IMR-90 (cell line): ENCODE data around the gene FTO. TPM values are rescaled to one million over a fixed set of nuclear protein-coding genes. Genes with fewer than 3 reads are reported as not detected.

Source experiments
- ATAC-seq: fragments of 200-7000 bp; cut with Tn5 transposase; 2 replicates; pipeline ENCODE4 v1.9.1; 2020; ENCODE audit warnings: low read depth, mild to moderate bottlenecking, moderate library complexity
- BruUV-seq: library from RNA; stranded (reverse); fragments of 400-500 nt; replicated peaks from 2 replicates; lab custom pipeline; 2021; lab: Mats Ljungman, UMichigan
- CTCF ChIA-PET: fragments of 300-600 bp; formaldehyde crosslinking; extraction: SDS; loops from one replicate; lab custom pipeline; 2021; ENCODE audit warnings: antibody characterized with exemption; lab: Yijun Ruan, JAX
- POLR2A ChIA-PET: fragments of 300-600 bp; sonication (Branson Sonifier 250); formaldehyde crosslinking; loops from one replicate; lab custom pipeline; 2022; ENCODE audit warnings: antibody characterized with exemption; ENCODE audit not compliant: unreplicated experiment; lab: Charles Lee
- DNase-seq: peaks from one replicate; pipeline ENCODE4 v3.0.0; 2013
- H2AFZ ChIP-seq: replicated peaks from 2 replicates; pipeline ENCODE3; 2013; ENCODE audit warnings: low read length, mild to moderate bottlenecking; ENCODE audit not compliant: poor library complexity
- H2AK5ac ChIP-seq: 2 replicates; pipeline ENCODE4 v1.6.1; 2013; ENCODE audit warnings: low read depth, low read length, inconsistent platforms
- H2AK9ac ChIP-seq: replicated peaks from 2 replicates; pipeline ENCODE3; 2013; ENCODE audit warnings: mild to moderate bottlenecking, low read depth, low read length, moderate library complexity; ENCODE audit not compliant: poor library complexity
- H2BK120ac ChIP-seq: 2 replicates; pipeline ENCODE4 v1.6.1; 2013; ENCODE audit warnings: low read depth, low read length, inconsistent platforms
- H2BK15ac ChIP-seq: 3 replicates; pipeline ENCODE4 v1.6.1; 2013; ENCODE audit warnings: low read depth, low read length, inconsistent platforms
- H2BK20ac ChIP-seq: 2 replicates; pipeline ENCODE4 v1.6.1; 2013; ENCODE audit warnings: low read depth, mild to moderate bottlenecking, inconsistent platforms, low read length, moderate library complexity
- H2BK5ac ChIP-seq: 2 replicates; pipeline ENCODE4 v1.6.1; 2013; ENCODE audit warnings: mild to moderate bottlenecking, low read depth, low read length, inconsistent platforms; ENCODE audit not compliant: poor library complexity, severe bottlenecking
- H3K14ac ChIP-seq: replicated peaks from 2 replicates; pipeline ENCODE4 v1.6.1; 2013; ENCODE audit warnings: low read depth, low read length, inconsistent platforms
- H3K18ac ChIP-seq: 2 replicates; pipeline ENCODE4 v1.6.1; 2013; ENCODE audit warnings: low read depth, low read length, control low read depth
- H3K23ac ChIP-seq: 2 replicates; pipeline ENCODE4 v1.6.1; 2013; ENCODE audit warnings: low read depth, low read length, inconsistent platforms
- H3K27ac ChIP-seq: 2 replicates; pipeline ENCODE4 v1.5.1; 2013; ENCODE audit warnings: mild to moderate bottlenecking, control low read depth, low read length; ENCODE audit not compliant: insufficient read depth
- H3K27me3 ChIP-seq: 2 replicates; pipeline ENCODE4 v1.6.1; 2013; ENCODE audit warnings: low read length; ENCODE audit not compliant: control insufficient read depth, insufficient read depth
- H3K36me3 ChIP-seq: 2 replicates; pipeline ENCODE4 v1.6.1; 2013; ENCODE audit warnings: low read length, mixed read lengths; ENCODE audit not compliant: control insufficient read depth, insufficient read depth
- H3K4ac ChIP-seq: 2 replicates; pipeline ENCODE4 v1.6.1; 2013; ENCODE audit warnings: low read depth, low read length, inconsistent platforms
- H3K4me1 ChIP-seq: 2 replicates; pipeline ENCODE4 v1.6.1; 2013; ENCODE audit warnings: low read length, mixed read lengths; ENCODE audit not compliant: control insufficient read depth, insufficient read depth
- H3K4me2 ChIP-seq: 2 replicates; pipeline ENCODE4 v1.6.1; 2013; ENCODE audit warnings: low read depth, mild to moderate bottlenecking, control low read depth, low read length, moderate library complexity
- H3K4me3 ChIP-seq: 2 replicates; pipeline ENCODE4 v1.5.1; 2013; ENCODE audit warnings: low read depth, mild to moderate bottlenecking, control low read depth, low read length, moderate library complexity; ENCODE audit not compliant: insufficient read depth
- H3K56ac ChIP-seq: 2 replicates; pipeline ENCODE4 v1.6.1; 2013; ENCODE audit warnings: low read length, inconsistent platforms; ENCODE audit not compliant: insufficient read depth; ENCODE audit errors: extremely low read depth
- H3K79me1 ChIP-seq, 2 experiments: 2 replicates each; pipeline ENCODE4 v1.6.1; 2013; ENCODE audit warnings: low read length in 2 of 2, inconsistent platforms in 1 of 2, low read depth in 1 of 2
- H3K9ac ChIP-seq: 2 replicates; pipeline ENCODE4 v1.6.1; 2013; ENCODE audit warnings: low read depth, low read length, control low read depth
- H3K9me1 ChIP-seq: 2 replicates; pipeline ENCODE4 v1.6.1; 2013; ENCODE audit warnings: low read length, inconsistent platforms; ENCODE audit not compliant: insufficient read depth
- H3K9me3 ChIP-seq: 2 replicates; pipeline ENCODE4 v1.6.1; 2013; ENCODE audit warnings: low read length; ENCODE audit not compliant: control insufficient read depth, insufficient read depth
- H4K20me1 ChIP-seq: 2 replicates; pipeline ENCODE4 v1.6.1; 2013; ENCODE audit warnings: low read length, inconsistent platforms; ENCODE audit not compliant: insufficient read depth
- H4K5ac ChIP-seq: 2 replicates; pipeline ENCODE4 v1.6.1; 2013; ENCODE audit warnings: mild to moderate bottlenecking, low read depth, low read length, control low read depth
- H4K8ac ChIP-seq, 2 experiments: 2 replicates each; pipeline ENCODE4 v1.6.1; 2013; ENCODE audit warnings: low read depth in 2 of 2, low read length in 2 of 2, control low read depth in 1 of 2, inconsistent platforms in 1 of 2
- H4K91ac ChIP-seq: 2 replicates; pipeline ENCODE4 v1.6.1; 2013; ENCODE audit warnings: low read depth, low read length, inconsistent platforms; ENCODE audit not compliant: insufficient read depth
- CEBPB ChIP-seq: IDR thresholded peaks from 2 replicates; pipeline ENCODE4 v1.6.1; 2012; ENCODE audit warnings: low read depth, low read length, improper control_type of control experiment
- CHD1 ChIP-seq: IDR thresholded peaks from 2 replicates; pipeline ENCODE4 v1.6.1; 2012; ENCODE audit warnings: low read depth, low read length, improper control_type of control experiment
- MAFK ChIP-seq: IDR thresholded peaks from 2 replicates; pipeline ENCODE4 v1.6.1; 2012; ENCODE audit warnings: low read depth, low read length, improper control_type of control experiment
- MAZ ChIP-seq: IDR thresholded peaks from 2 replicates; pipeline ENCODE4 v1.6.1; 2012; ENCODE audit warnings: low read depth, mild to moderate bottlenecking, low read length, improper control_type of control experiment, moderate library complexity, borderline replicate concordance
- MXI1 ChIP-seq: IDR thresholded peaks from 2 replicates; pipeline ENCODE4 v1.6.1; 2012; ENCODE audit warnings: low read depth, mild to moderate bottlenecking, low read length, moderate library complexity, borderline replicate concordance
- NFE2L2 ChIP-seq: fragments of 150-350 bp; IDR thresholded peaks from 2 replicates; pipeline ENCODE4 v1.6.1; 2016; ENCODE audit warnings: low read depth, mild to moderate bottlenecking, low read length
- POLR2A ChIP-seq: IDR thresholded peaks from 2 replicates; pipeline ENCODE4 v1.6.1; 2012; ENCODE audit warnings: mild to moderate bottlenecking, low read depth, low read length
- RCOR1 ChIP-seq: IDR thresholded peaks from 2 replicates; pipeline ENCODE4 v1.6.1; 2012; ENCODE audit warnings: mild to moderate bottlenecking, low read length, improper control_type of control experiment; ENCODE audit not compliant: insufficient replicate concordance
- RFX5 ChIP-seq: IDR thresholded peaks from 2 replicates; pipeline ENCODE4 v1.8.0; 2012; ENCODE audit warnings: low read depth, mild to moderate bottlenecking, low read length, moderate library complexity
- SMC3 ChIP-seq: fragments of 150-350 bp; IDR thresholded peaks from 2 replicates; pipeline ENCODE4 v1.6.1; 2016; ENCODE audit warnings: low read depth, mild to moderate bottlenecking, antibody characterized with exemption, low read length, moderate library complexity
- USF2 ChIP-seq: fragments of 150-350 bp; IDR thresholded peaks from 2 replicates; pipeline ENCODE4 v1.6.1; 2017; ENCODE audit warnings: mild to moderate bottlenecking, antibody characterized with exemption, low read length, low read depth
- WGBS, 2 experiments: methylation state at CpG; one replicate each; pipeline versions ENCODE4 v1.1.5 to v1.1.7; 2013; ENCODE audit warnings: missing lambda C conversion rate in 2 of 2; ENCODE audit not compliant: insufficient read length in 1 of 2; ENCODE audit errors: extremely low coverage in 2 of 2; 5-methylcytosine and 5-hydroxymethylcytosine counted together
- dilution Hi-C: fragments of 300-500 bp; cut with HindIII; formaldehyde crosslinking; loops from one replicate; pipeline ENCODE4 v1.14.3; 2018; ENCODE audit warnings: low sequenced_read_pairs; ENCODE audit not compliant: unreplicated experiment
- in situ Hi-C: fragments of 300-500 bp; cut with MboI; formaldehyde crosslinking; loops from 3 replicates; pipeline ENCODE4 v1.14.3; 2019; ENCODE audit warnings: low sequenced_read_pairs, inconsistent platforms, mixed read lengths
- intact Hi-C: fragments of 100-400 bp; cut with micrococcal nuclease; formaldehyde crosslinking; loops from 2 replicates; pipeline ENCODE4 v1.10.0; 2022
- polyA plus RNA-seq, 3 experiments: library from polyadenylated mRNA; depleted of rRNA; stranded (reverse); fragments of >200 nt; gene quantifications; 2 replicates each; pipeline ENCODE4 v1.2.3, GENCODE V29; 2012; ENCODE audit warnings: low replicate concordance in 1 of 3
- total RNA-seq: library from RNA; depleted of rRNA; stranded (reverse); fragments of >200 nt; gene quantifications from 2 replicates; pipeline ENCODE4 v1.2.3, GENCODE V29; 2012
- TF ChIP-seq, protein P1 (sequence below): fragments of 150-350 bp; IDR thresholded peaks from 2 replicates; pipeline ENCODE4 v1.6.1; 2016; ENCODE audit warnings: low read depth, mild to moderate bottlenecking, low read length, moderate library complexity, borderline replicate concordance

Gene FTO
- total and polyA plus RNA-seq, 2 of the 4 experiments (the other 2 are of a cell fraction) = 70.3 to 132 TPM

GRCh38 chr16:54159490-54160080, 455.6 kb downstream of the FTO start:
- DNase-seq (no peak), ATAC-seq (no peak)
- Histone ChIP-seq H4K91ac (no peak overlapping the region), H4K8ac (no peak overlapping the region), H3K9ac (no peak overlapping the region), H3K4me1 (no peaks in the 10 kb centered on the region), H4K20me1 (no peaks in the 10 kb centered on the region), H3K27ac (no peak overlapping the region), H3K14ac (no peak overlapping the region), H2AFZ (no peak overlapping the region), H3K9me3 (no peaks in the 10 kb centered on the region), H3K79me1 (no peaks in the 10 kb centered on the region), H3K56ac (no peak overlapping the region), H2BK5ac (no peak overlapping the region), H3K9me1 (no peaks in the 10 kb centered on the region), H3K36me3 (no peaks in the 10 kb centered on the region), H2AK9ac (no peak overlapping the region), H2BK20ac (no peak overlapping the region), H3K4ac (no peak overlapping the region), H3K18ac (no peak overlapping the region), H2AK5ac (no peak overlapping the region), H3K23ac (no peak overlapping the region), H4K5ac (no peak overlapping the region), H2BK15ac (no peak overlapping the region), H2BK120ac (no peak overlapping the region), H3K4me2 (no peak overlapping the region), H3K4me3 (no peak overlapping the region), H3K27me3 (no peaks in the 10 kb centered on the region; the same call in 1 of the 2 replicates)
- in situ Hi-C loops (no loop called here), dilution Hi-C loops (no loop called here), intact Hi-C loops (no loop called here)
- TF ChIP-seq MAFK (no peak), MXI1 (no peak), NFE2L2 (no peak), POLR2A (no peak), MAZ (no peak), CEBPB (no peak), RFX5 (no peak), SMC3 (no peak), USF2 (no peak), RCOR1 (no peak), CHD1 (no peak)
- TF ChIP-seq, protein P1, sequence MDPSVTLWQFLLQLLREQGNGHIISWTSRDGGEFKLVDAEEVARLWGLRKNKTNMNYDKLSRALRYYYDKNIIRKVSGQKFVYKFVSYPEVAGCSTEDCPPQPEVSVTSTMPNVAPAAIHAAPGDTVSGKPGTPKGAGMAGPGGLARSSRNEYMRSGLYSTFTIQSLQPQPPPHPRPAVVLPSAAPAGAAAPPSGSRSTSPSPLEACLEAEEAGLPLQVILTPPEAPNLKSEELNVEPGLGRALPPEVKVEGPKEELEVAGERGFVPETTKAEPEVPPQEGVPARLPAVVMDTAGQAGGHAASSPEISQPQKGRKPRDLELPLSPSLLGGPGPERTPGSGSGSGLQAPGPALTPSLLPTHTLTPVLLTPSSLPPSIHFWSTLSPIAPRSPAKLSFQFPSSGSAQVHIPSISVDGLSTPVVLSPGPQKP = no peak
- 33% methylated on average over 1 of the region's 6 CpGs; no CpG with 5 or more reads in 1 of the 2 experiments for WGBS, 2 experiments
- ChIA-PET CTCF (no interaction called here), POLR2A (no interaction called here)
- no TSS peak for BruUV-seq
